ENCODE results near the gene ZBTB49. TPM values are rescaled to one million over a fixed set of nuclear protein-coding genes. Genes with fewer than 3 reads are reported as not detected.

ZBTB49 gene
- total RNA-seq, 2 experiments from 2014 or later = 5.7 to 6.0 TPM

DNA sequence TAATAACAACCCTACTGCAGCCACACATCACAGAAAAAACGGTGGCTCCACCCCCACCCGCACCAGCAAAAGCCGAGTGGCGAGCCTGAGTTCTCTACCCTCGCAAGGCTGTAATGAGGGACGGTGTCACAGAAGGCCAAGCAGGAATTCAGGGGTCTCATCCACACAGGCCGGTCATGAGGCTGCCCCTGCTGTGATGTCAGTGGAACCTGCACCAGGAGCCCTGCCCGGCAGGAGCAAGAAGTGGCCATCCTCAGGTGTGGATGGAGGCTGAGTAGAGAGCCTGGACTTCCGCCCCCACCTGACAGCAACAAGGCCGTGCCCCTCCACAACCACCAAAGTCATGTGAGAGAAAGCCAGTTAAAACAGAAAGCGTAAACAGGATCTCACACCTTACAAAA is 20.7 kb upstream of the ZBTB49 start:
- Mint-ChIP-seq H3K4me3 (no peak overlapping the region), H3K9me3 (no peaks in the 10 kb centered on the region), H3K36me3 (peaks cover 33% of the 10 kb centered on the region), H3K27me3 (no peaks in the 10 kb centered on the region), H3K27ac (peak overlapping the region; percentile 10), H3K4me1 (peaks cover 4% of the 10 kb centered on the region)
- no peak for DNase-seq

DNA sequence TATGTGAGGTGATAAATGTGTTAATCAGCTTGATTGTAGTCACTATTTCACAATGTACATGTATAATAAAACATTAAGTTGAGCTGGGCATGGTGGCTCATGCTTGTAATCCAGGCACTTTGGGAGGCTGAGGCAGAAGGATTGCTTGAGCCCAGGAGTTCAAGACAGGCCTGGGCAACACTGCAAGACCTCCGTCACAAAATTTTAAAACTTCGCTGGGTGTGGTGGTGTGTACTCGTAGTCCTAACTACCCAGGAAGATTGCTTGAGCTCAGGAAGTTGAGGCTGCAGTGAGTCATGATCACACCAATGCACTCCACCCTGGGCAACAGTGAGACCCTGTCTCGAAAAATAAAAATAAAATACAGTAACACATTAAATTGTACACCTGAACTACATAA is 20.2 kb upstream of the ZBTB49 start:
- H3K27me3 Mint-ChIP-seq = no peaks in the 10 kb centered on the region
- H3K27ac Mint-ChIP-seq = peak overlapping the region; percentile 10
- H3K36me3 Mint-ChIP-seq = peaks cover 34% of the 10 kb centered on the region
- no peak overlapping the region for H3K4me3 Mint-ChIP-seq
- H3K9me3 Mint-ChIP-seq = no peaks in the 10 kb centered on the region
- no peak for DNase-seq
- peaks cover 4% of the 10 kb centered on the region for H3K4me1 Mint-ChIP-seq

DNA sequence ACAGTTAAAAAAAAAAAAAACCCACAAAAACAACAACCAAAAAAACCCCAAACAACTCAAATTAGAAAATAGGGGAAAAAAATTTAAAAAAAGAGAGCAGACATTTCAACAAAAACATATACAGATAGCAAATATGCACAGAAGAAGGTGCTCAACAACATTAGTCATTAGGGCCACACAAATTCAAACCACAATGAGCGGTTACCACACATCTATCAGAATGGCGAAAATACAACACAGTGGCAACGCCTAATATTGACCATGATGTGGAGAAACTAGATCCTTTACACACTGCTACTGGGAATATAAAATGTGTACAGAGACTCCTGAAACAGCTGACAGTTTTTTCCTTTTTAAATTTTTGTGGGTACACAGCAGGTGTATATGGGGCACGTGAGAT is 19.5 kb upstream of the ZBTB49 start:
- no peak overlapping the region for H3K27ac Mint-ChIP-seq
- H3K4me3 Mint-ChIP-seq = no peak overlapping the region
- no peaks in the 10 kb centered on the region for H3K9me3 Mint-ChIP-seq
- H3K4me1 Mint-ChIP-seq = peaks cover 4% of the 10 kb centered on the region
- no peaks in the 10 kb centered on the region for H3K27me3 Mint-ChIP-seq
- DNase-seq = no peak
- peaks cover 34% of the 10 kb centered on the region for H3K36me3 Mint-ChIP-seq

DNA sequence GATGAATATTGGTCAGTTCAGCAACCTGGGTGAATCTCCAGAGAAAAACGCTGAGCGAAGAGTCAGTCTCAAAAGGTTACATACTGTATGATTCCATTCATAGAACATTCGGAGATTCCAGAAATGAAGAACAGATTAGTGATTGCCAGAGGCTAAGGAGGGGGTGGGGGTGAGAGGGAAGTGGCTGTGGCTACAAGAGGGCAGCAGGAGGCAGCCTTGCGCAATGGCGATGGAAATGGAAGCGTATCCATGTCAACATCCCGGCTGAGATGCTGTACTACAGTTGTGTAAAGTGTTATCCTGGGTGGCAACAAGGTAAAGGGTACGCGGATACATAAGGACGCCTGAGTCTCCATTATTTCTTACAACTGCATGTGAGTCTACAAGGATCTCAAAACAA is 18.1 kb upstream of the ZBTB49 start:
- DNase-seq = no peak
- Mint-ChIP-seq H3K9me3 (no peaks in the 10 kb centered on the region), H3K4me3 (no peak overlapping the region), H3K4me1 (peaks cover 4% of the 10 kb centered on the region), H3K36me3 (peaks cover 35% of the 10 kb centered on the region), H3K27ac (no peak overlapping the region), H3K27me3 (no peaks in the 10 kb centered on the region)

DNA sequence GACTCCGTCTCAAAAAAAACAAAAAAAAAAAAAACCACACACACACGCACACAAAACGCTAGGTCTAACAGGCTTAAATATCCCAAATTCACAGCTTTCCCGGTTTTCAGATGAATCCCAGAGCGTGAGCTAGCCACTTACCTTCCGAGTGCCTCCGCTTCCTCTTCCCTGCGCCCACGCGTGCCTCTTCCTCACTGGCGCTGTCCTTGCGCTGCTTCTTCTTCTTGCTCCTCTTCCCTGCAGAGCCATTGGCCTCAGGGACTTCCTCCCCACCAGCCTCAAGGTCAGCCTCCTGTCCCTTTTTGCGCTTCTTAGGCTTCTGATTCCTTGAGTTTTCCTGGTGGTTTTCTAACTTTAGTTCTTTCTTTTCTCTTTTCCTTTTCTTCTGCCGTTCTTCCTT is 15.8 kb upstream of the ZBTB49 start:
- no peak for DNase-seq
- no peaks in the 10 kb centered on the region for H3K27me3 Mint-ChIP-seq
- peaks cover 4% of the 10 kb centered on the region for H3K4me1 Mint-ChIP-seq
- H3K4me3 Mint-ChIP-seq = no peak overlapping the region
- no peaks in the 10 kb centered on the region for H3K9me3 Mint-ChIP-seq
- H3K36me3 Mint-ChIP-seq = peaks cover 34% of the 10 kb centered on the region
- peak overlapping the region; percentile 18 for H3K27ac Mint-ChIP-seq

DNA sequence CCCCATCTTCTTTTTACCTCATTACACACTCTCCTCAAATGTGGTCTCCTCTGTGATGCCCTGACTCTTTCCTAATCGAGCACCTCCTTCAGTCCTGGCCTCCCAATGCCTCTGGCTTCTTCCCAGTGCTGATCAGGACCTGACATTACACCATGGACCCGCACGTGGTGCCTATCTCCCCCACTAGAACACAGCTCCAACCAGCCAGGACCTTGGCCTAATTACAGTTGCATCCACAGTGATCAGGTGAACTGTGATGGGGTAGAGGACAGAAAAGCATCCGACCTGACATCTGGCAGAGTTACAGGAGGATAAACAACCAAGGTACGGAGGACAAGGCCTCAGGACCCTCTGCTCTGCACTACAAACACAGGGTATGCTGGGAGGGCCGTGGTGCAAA is 12.5 kb upstream of the ZBTB49 start:
- Mint-ChIP-seq H3K27ac (no peak overlapping the region), H3K36me3 (peaks cover 26% of the 10 kb centered on the region), H3K9me3 (no peaks in the 10 kb centered on the region), H3K27me3 (no peaks in the 10 kb centered on the region), H3K4me3 (no peak overlapping the region), H3K4me1 (no peaks in the 10 kb centered on the region)
- no peak for DNase-seq

DNA sequence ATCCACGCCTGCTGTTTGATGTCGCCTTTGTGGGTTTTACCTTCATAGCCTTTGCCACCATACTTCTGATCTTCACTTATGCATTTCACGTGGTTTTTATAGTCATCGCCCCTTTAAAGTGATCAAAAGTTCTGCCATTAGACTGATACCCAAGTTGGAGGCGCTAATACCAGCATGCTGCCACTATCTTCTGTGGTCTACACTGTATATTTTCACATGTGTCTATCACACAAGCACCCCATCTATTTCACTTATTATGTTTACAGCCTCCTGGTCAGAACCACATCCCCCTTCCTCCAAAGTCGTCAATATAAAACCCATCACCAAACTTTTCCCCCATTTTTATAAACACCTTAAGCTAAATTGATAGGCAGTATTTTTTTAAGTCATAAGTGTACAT is 8.3 kb upstream of the ZBTB49 start:
- DNase-seq = no peak
- Mint-ChIP-seq H3K4me1 (peaks cover 4% of the 10 kb centered on the region), H3K27me3 (no peaks in the 10 kb centered on the region), H3K9me3 (no peaks in the 10 kb centered on the region), H3K27ac (no peak overlapping the region), H3K4me3 (no peak overlapping the region), H3K36me3 (peaks cover 22% of the 10 kb centered on the region)

DNA sequence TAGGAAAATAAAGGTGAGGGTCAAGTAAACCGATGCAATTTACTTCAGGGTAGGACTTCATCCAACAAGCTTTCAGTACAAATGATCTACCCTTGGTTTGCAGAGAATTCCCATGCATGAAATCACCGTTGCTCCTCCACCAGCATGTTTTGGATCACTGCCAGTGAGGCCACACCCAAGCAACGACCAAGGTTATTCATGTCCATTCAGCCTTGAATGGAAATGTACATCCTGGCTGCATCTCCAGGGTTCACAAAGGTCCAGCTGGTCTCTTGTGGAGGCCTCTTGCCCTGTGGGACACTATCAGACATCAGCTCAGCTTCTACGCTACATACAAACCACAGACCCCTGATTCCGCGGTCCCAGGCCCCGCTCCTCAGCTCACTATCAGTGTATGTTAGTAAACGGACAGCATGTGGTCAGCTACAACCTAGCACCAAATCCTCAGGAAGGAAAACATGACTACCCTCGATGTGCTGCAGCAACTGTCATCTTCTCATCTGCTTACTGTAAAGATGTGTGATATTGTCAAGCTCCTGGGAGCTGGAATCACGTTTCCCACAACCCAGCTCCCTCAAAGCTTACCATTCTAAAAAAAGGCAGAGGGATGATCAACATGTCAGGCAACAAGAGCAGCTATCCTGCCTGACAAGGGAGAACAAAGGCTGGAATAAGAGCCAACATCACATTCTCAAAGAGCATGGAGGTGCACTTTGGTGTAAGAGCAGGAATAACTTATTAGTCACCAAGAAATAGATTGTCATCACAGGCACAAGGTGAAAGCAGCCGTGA is 5.0 kb upstream of the ZBTB49 start:
- no peak overlapping the region for H3K4me3 Mint-ChIP-seq
- no peaks in the 10 kb centered on the region for H3K27me3 Mint-ChIP-seq
- no peak overlapping the region for H3K27ac Mint-ChIP-seq
- peaks cover 29% of the 10 kb centered on the region for H3K36me3 Mint-ChIP-seq
- H3K9me3 Mint-ChIP-seq = no peaks in the 10 kb centered on the region
- peaks cover 24% of the 10 kb centered on the region for H3K4me1 Mint-ChIP-seq
- no peak for DNase-seq

DNA sequence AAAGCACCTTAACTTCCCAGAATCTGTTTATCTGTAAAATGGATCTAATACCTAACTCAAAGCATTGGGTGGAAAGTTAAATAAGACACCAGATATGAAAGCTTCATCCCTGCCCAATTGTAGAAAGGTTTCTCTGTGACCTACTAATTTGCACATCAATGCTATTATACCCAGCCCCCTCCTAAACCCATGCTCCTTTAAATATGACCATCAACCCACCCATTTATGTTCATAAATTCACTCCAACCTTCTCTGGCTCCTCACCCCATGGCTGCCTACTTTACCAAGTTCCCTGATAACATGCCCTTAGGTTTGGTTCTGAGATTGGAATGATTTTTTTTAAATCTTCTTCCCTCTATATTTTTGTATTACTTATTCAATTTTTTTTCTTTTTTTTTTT is 2.0 kb upstream of the ZBTB49 start:
- Mint-ChIP-seq H3K27ac (no peak overlapping the region), H3K27me3 (no peaks in the 10 kb centered on the region), H3K4me3 (peak overlapping the region; percentile 35), H3K9me3 (no peaks in the 10 kb centered on the region), H3K4me1 (peaks cover 40% of the 10 kb centered on the region), H3K36me3 (peaks cover 23% of the 10 kb centered on the region)
- no peak for DNase-seq

DNA sequence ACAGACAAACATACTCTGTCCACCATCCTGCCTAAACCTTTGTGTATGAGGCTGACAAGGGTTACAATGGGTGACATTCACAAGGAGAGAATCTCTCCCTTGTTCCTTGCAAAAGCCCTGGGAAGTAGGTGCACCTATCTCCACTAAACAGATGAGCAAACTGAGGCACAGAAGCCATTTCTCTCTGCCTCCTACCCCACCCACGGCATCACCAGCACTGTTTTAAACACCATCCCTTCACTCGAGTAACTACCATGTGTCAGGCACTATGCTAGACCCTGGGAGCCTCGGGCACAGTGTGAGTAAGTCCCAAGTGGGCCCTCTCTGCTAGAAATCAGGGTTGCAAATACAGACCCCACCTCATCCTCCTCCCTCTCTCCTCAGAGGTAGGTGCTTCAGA is 996 bp upstream of the ZBTB49 start:
- no peak for DNase-seq
- Mint-ChIP-seq H3K4me3 (peak overlapping the region; percentile 97), H3K4me1 (peaks cover 43% of the 10 kb centered on the region), H3K27me3 (no peaks in the 10 kb centered on the region), H3K36me3 (peaks cover 23% of the 10 kb centered on the region), H3K27ac (peak overlapping the region; percentile 92), H3K9me3 (no peaks in the 10 kb centered on the region)

DNA sequence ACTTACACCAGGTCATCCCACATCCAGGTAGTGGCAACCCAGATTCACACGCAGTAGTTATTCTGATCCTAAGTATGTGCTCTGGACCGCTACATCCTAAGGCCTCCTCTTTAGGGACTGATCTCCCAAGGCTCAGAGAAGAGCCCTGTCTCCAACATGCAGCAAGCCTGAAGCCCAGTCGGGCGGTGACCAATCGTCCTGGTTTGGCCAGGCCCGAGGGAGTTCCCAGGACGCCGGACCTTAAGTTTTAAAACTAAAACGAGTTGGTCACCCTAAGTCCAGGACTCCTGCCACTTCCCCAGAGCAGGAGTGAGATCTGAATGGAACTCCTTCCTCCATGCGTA is 482 bp upstream of the ZBTB49 start:
- H3K4me3 Mint-ChIP-seq = peak overlapping the region; percentile 97
- no peaks in the 10 kb centered on the region for H3K27me3 Mint-ChIP-seq
- peaks cover 23% of the 10 kb centered on the region for H3K36me3 Mint-ChIP-seq
- H3K9me3 Mint-ChIP-seq = no peaks in the 10 kb centered on the region
- no peak for DNase-seq
- peaks cover 43% of the 10 kb centered on the region for H3K4me1 Mint-ChIP-seq
- H3K27ac Mint-ChIP-seq = peak overlapping the region; percentile 92

DNA sequence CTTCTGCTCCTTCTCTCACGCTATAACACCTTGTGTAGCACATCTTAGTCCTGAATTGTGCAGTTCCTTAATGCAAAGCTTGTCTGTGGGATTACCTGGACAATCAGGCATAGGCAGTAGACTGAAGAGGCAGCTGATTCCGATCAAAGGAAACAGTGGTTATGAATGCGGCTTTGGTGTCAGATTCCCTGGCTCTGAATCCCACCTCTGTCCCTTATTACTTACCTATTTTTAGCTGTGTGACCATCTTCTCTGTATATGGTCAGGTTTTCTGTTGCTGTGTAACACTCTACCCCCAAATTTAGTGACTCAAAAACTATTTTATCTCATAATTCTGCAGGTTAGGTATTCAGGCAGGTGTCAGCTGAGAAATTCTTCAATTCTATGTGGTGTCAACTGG is 3.2 kb downstream of the ZBTB49 start:
- no peak overlapping the region for H3K4me3 Mint-ChIP-seq
- DNase-seq = no peak
- H3K4me1 Mint-ChIP-seq = peaks cover 36% of the 10 kb centered on the region
- H3K9me3 Mint-ChIP-seq = peaks cover 2% of the 10 kb centered on the region
- peaks cover 24% of the 10 kb centered on the region for H3K36me3 Mint-ChIP-seq
- no peaks in the 10 kb centered on the region for H3K27me3 Mint-ChIP-seq
- H3K27ac Mint-ChIP-seq = no peak overlapping the region

DNA sequence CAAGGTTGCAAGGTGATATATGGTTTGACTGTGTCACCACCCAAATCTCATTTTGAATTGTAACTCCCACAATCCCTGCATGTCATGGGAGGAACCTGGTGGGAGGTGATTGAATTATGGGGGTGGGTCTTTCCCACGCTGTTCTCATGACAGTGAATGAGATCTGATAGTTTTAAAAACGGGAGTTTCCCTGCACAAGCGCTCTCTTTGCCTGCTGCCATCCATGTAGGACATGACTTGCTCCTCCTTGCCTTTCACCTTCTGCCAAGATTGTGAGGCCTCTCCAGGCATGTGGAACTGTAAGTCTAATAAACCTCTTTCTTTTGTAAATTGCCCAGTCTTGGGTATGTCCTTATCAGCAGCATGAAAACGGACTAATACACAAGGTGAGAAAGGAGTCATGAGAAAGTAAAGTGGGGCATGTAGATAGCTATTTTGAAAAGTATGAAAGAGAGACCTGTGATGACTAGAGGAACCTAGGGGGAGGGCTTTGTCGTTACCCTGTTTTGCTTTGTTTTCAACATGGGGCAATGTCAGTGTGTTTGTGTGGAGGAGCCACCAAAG is 6.3 kb downstream of the ZBTB49 start:
- peaks cover 25% of the 10 kb centered on the region for H3K4me1 Mint-ChIP-seq

DNA sequence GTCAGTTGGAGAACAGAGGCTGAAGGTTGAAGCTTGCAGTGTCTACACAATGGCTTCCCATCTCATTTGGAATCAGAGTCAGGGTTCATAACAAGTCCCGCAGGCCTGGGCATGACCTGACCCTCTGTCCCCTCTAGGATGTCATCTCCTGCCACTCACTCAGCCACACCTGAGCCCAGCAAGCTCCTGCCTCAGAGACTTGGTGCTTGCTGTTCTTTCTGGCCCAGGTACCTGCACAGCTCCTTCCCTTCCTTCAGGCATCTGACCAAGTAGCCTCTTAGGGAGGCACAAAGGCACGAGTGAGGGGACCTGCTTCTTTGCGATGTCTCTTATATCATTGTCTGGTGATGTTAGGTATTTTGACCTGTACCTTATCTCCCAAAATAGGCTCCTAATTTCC is 9.0 kb downstream of the ZBTB49 start:
- H3K9me3 Mint-ChIP-seq = peaks cover 2% of the 10 kb centered on the region
- H3K36me3 Mint-ChIP-seq = peaks cover 14% of the 10 kb centered on the region
- no peak for DNase-seq
- H3K4me3 Mint-ChIP-seq = no peak overlapping the region
- H3K4me1 Mint-ChIP-seq = peaks cover 11% of the 10 kb centered on the region
- no peaks in the 10 kb centered on the region for H3K27me3 Mint-ChIP-seq
- H3K27ac Mint-ChIP-seq = no peak overlapping the region

More for the DNA sequence above, 6.3 kb downstream of the ZBTB49 start:
- no peak for DNase-seq
- H3K27me3 Mint-ChIP-seq = no peaks in the 10 kb centered on the region
- peaks cover 17% of the 10 kb centered on the region for H3K36me3 Mint-ChIP-seq
- no peak overlapping the region for H3K27ac Mint-ChIP-seq
- H3K4me3 Mint-ChIP-seq = no peak overlapping the region
- H3K9me3 Mint-ChIP-seq = peaks cover 2% of the 10 kb centered on the region

DNA sequence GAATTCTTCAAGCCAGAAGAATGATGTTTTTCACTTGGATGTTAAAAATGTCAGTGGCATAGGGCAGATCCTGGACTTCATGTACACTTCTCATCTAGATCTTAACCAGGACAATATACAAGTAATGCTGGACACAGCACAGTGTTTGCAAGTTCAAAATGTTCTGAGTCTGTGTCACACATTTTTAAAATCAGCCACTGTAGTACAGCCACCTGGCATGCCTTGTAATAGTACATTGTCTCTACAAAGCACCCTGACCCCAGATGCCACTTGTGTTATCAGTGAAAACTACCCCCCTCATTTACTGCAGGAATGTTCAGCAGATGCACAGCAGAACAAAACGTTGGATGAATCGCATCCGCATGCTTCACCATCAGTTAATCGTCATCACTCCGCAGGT is 11.9 kb downstream of the ZBTB49 start:
- Mint-ChIP-seq H3K4me3 (no peak overlapping the region), H3K36me3 (peaks cover 8% of the 10 kb centered on the region), H3K9me3 (no peaks in the 10 kb centered on the region), H3K4me1 (peaks cover 13% of the 10 kb centered on the region), H3K27ac (no peak overlapping the region), H3K27me3 (no peaks in the 10 kb centered on the region)
- DNase-seq = no peak

DNA sequence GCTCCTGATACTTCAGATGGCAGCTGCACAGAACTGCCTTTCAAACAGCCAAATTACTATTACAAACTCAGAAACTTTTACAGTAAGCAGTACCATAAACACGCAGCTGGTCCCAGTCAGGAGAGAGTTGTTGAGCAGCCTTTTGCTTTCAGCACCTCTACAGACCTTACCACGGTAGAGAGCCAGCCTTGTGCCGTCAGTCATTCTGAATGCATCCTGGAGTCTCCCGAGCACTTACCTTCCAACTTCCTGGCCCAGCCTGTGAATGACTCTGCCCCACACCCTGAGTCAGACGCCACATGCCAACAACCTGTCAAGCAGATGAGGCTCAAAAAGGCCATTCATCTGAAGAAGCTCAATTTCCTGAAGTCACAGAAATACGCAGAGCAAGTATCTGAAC is 12.4 kb downstream of the ZBTB49 start:
- Mint-ChIP-seq H3K36me3 (peaks cover 10% of the 10 kb centered on the region), H3K27me3 (no peaks in the 10 kb centered on the region), H3K4me3 (no peak overlapping the region), H3K4me1 (peaks cover 13% of the 10 kb centered on the region), H3K9me3 (no peaks in the 10 kb centered on the region), H3K27ac (no peak overlapping the region)
- DNase-seq = no peak

All from activated naive CD8-positive, alpha-beta T cell treated with anti-CD3 and anti-CD28 coated beads for 36 hours (primary cell).